KMS-11 (cell line): ENCODE results near the gene SMIM44.

Experiments used
- H2AFZ ChIP-seq: fragments of 200-600 bp; sonication (generic); 2 replicates; pipeline ENCODE4 v1.6.1; 2016; ENCODE audit warnings: antibody characterized with exemption, mixed run types, low read depth
- H3K27ac ChIP-seq: fragments of 200-600 bp; sonication (generic); 2 replicates; pipeline ENCODE4 v1.6.1; 2016; ENCODE audit warnings: mild to moderate bottlenecking, mixed run types
- H3K27me3 ChIP-seq: fragments of 200-600 bp; sonication (generic); 2 replicates; pipeline ENCODE4 v1.6.1; 2017; ENCODE audit warnings: mild to moderate bottlenecking, low read depth, mixed run types, moderate library complexity; ENCODE audit not compliant: insufficient read depth
- H3K36me3 ChIP-seq: fragments of 200-600 bp; sonication (generic); 2 replicates; pipeline ENCODE4 v1.6.1; 2017; ENCODE audit warnings: mild to moderate bottlenecking, mixed run types; ENCODE audit not compliant: insufficient read depth
- H3K4me1 ChIP-seq: fragments of 200-600 bp; sonication (generic); 2 replicates; pipeline ENCODE4 v1.6.1; 2016; ENCODE audit warnings: mild to moderate bottlenecking, low read depth, mixed run types; ENCODE audit not compliant: poor library complexity, severe bottlenecking
- H3K4me2 ChIP-seq: fragments of 200-600 bp; sonication (generic); 2 replicates; pipeline ENCODE4 v1.7.0; 2016; ENCODE audit warnings: mild to moderate bottlenecking, mixed run types
- H3K4me3 ChIP-seq: fragments of 200-600 bp; sonication (generic); IDR thresholded peaks from 2 replicates; pipeline ENCODE4 v1.6.1; 2017; ENCODE audit warnings: low read depth, low read length, mixed read lengths; ENCODE audit not compliant: insufficient read depth
- H3K79me2 ChIP-seq: fragments of 200-600 bp; sonication (generic); 2 replicates; pipeline ENCODE4 v1.6.1; 2016; ENCODE audit warnings: low read depth, mixed run types; ENCODE audit not compliant: insufficient read depth
- H3K9ac ChIP-seq: fragments of 200-600 bp; sonication (generic); 2 replicates; pipeline ENCODE4 v1.6.1; 2016; ENCODE audit warnings: mild to moderate bottlenecking, mixed run types
- H4K20me1 ChIP-seq: fragments of 200-600 bp; sonication (generic); 2 replicates; pipeline ENCODE4 v1.6.1; 2016; ENCODE audit warnings: mild to moderate bottlenecking, mixed run types; ENCODE audit not compliant: insufficient read depth
- CTCF ChIP-seq: fragments of 200-600 bp; sonication (generic); conservative IDR thresholded peaks from 2 replicates; pipeline ENCODE4 v1.6.1; 2017; ENCODE audit warnings: low read depth, mild to moderate bottlenecking, antibody characterized with exemption, low read length, moderate library complexity, mixed read lengths

Gene SMIM44

GRCh38 chr19:3493651-3494050 lies 10.4 kb upstream of the SMIM44 start:
- H4K20me1 ChIP-seq, result no peaks in the 10 kb centered on the region
- no peak overlapping the region for H2AFZ ChIP-seq
- no peaks in the 10 kb centered on the region for H3K27me3 ChIP-seq
- peaks cover 19% of the 10 kb centered on the region for H3K79me2 ChIP-seq
- H3K9ac ChIP-seq, result no peak overlapping the region
- H3K4me3 ChIP-seq, result no peak overlapping the region
- no peak for TF ChIP-seq CTCF
- H3K4me2 ChIP-seq, result no peak overlapping the region
- no peaks in the 10 kb centered on the region for H3K36me3 ChIP-seq
- H3K4me1 ChIP-seq, result no peaks in the 10 kb centered on the region
- no peak overlapping the region for H3K27ac ChIP-seq

GRCh38 chr19:3492919-3493318 lies 9.7 kb upstream of the SMIM44 start:
- Histone ChIP-seq H3K36me3 (no peaks in the 10 kb centered on the region), H3K27me3 (no peaks in the 10 kb centered on the region), H3K27ac (no peak overlapping the region), H4K20me1 (no peaks in the 10 kb centered on the region), H3K4me2 (no peak overlapping the region), H3K4me1 (no peaks in the 10 kb centered on the region), H3K9ac (no peak overlapping the region), H2AFZ (no peak overlapping the region), H3K4me3 (no peak overlapping the region), H3K79me2 (peaks cover 12% of the 10 kb centered on the region; the same call in 1 of the 2 replicates)
- TF ChIP-seq CTCF, result no peak

- no peaks in the 10 kb centered on the region for H3K36me3 ChIP-seq
Observed at GRCh38 chr19:3492131-3492839, 9.0 kb upstream of the SMIM44 start.

GRCh38 chr19:3491396-3492119 lies 8.3 kb upstream of the SMIM44 start:
- no peak overlapping the region for H3K4me2 ChIP-seq
- no peaks in the 10 kb centered on the region; the same call in 1 of the 2 replicates for H3K79me2 ChIP-seq
- no peaks in the 10 kb centered on the region for H3K36me3 ChIP-seq
- H3K4me3 ChIP-seq, result no peak overlapping the region
- H3K4me1 ChIP-seq, result no peaks in the 10 kb centered on the region
- no peak overlapping the region for H2AFZ ChIP-seq
- H3K27ac ChIP-seq, result no peak overlapping the region
- no peak for TF ChIP-seq CTCF
- H3K27me3 ChIP-seq, result no peaks in the 10 kb centered on the region
- H4K20me1 ChIP-seq, result no peaks in the 10 kb centered on the region
- no peak overlapping the region for H3K9ac ChIP-seq

More at GRCh38 chr19:3492131-3492839, 9.0 kb upstream of the SMIM44 start:
- Histone ChIP-seq H3K4me2 (no peak overlapping the region), H3K4me3 (no peak overlapping the region), H2AFZ (no peak overlapping the region), H3K4me1 (no peaks in the 10 kb centered on the region), H3K27ac (no peak overlapping the region), H3K9ac (no peak overlapping the region), H3K27me3 (no peaks in the 10 kb centered on the region), H3K79me2 (peaks cover 7% of the 10 kb centered on the region; the same call in 1 of the 2 replicates), H4K20me1 (no peaks in the 10 kb centered on the region)
- no peak for TF ChIP-seq CTCF
